Suppressor macrophage (primary cell): ENCODE results near the gene SLC22A23.

Experiments used
- DNase-seq, 4 experiments: peaks; one replicate each; pipeline ENCODE4 v3.0.0-alpha.2; 2020 to 2022

The SLC22A23 gene

GRCh38 chr6:3293271-3294155 is 163.3 kb downstream of the SLC22A23 start:
- DNase-seq, result no peak

- no peak for DNase-seq
Observed at GRCh38 chr6:3292431-3293197, 164.2 kb downstream of the SLC22A23 start.

- DNase-seq, result no peak
Observed at GRCh38 chr6:3291987-3292386, 164.9 kb downstream of the SLC22A23 start.

- DNase-seq, result no peak
Observed at GRCh38 chr6:3291346-3291745, 165.5 kb downstream of the SLC22A23 start.

GRCh38 chr6:3290931-3291211 is 166.0 kb downstream of the SLC22A23 start:
- no peak for DNase-seq

GRCh38 chr6:3290149-3290930 is 166.5 kb downstream of the SLC22A23 start:
- DNase-seq, result no peak

GRCh38 chr6:3289664-3290055 is 167.2 kb downstream of the SLC22A23 start:
- no peak for DNase-seq

GRCh38 chr6:3288711-3289663 is 167.9 kb downstream of the SLC22A23 start:
- no peak for DNase-seq

- DNase-seq, result peak in 1 of 4 experiments; percentile 17
Observed at GRCh38 chr6:3287976-3288707, 168.7 kb downstream of the SLC22A23 start.

- DNase-seq, result no peak
Observed at GRCh38 chr6:3287308-3287707, 169.5 kb downstream of the SLC22A23 start.

GRCh38 chr6:3286641-3287171 is 170.1 kb downstream of the SLC22A23 start:
- DNase-seq, result no peak

- DNase-seq, result no peak
Observed at GRCh38 chr6:3285732-3286131, 171.1 kb downstream of the SLC22A23 start.

GRCh38 chr6:3285049-3285639 is 171.7 kb downstream of the SLC22A23 start:
- DNase-seq, result no peak

GRCh38 chr6:3284436-3284876 is 172.4 kb downstream of the SLC22A23 start:
- no peak for DNase-seq

GRCh38 chr6:3283641-3284435 is 173.0 kb downstream of the SLC22A23 start:
- no peak for DNase-seq

- no peak for DNase-seq
Observed at GRCh38 chr6:3283241-3283640, 173.6 kb downstream of the SLC22A23 start.

GRCh38 chr6:3282476-3283236 is 174.2 kb downstream of the SLC22A23 start:
- no peak for DNase-seq

GRCh38 chr6:3281631-3282475 is 175.0 kb downstream of the SLC22A23 start:
- no peak for DNase-seq
